ENCODE measurements around the gene PRUNE2. TPM values are rescaled to one million over a fixed set of nuclear protein-coding genes. Genes with fewer than 3 reads are reported as not detected.

The PRUNE2 gene
- polyA plus RNA-seq, 1 of the 3 experiments (the other 2 are of a cell fraction) = 13.0 TPM

GRCh38 chr9:76912636-76913275 lies 6.8 kb upstream of the PRUNE2 start:
- Histone ChIP-seq H4K20me1 (ENCODE audit: insufficient read depth) (no peaks in the 10 kb centered on the region), H3K36me3 (replicated peaks in 1 of 2; ENCODE audit: control insufficient read depth in 1 of 2, insufficient read depth in 2 of 2, low read length in 1 of 2) (no peaks in the 10 kb centered on the region), H3K4me1 (ENCODE audit: control insufficient read depth in 1 of 2, insufficient read depth in 2 of 2, low read depth in 1 of 2, low read length in 1 of 2) (no peaks in the 10 kb centered on the region), H3K79me2 (ENCODE audit: insufficient read depth) (no peaks in the 10 kb centered on the region), H3K4me2 (0 out of 2 replicates have a peak overlapping the region, but pooled peaks have one; percentile 25), H3K27me3 (ENCODE audit: insufficient read depth) (peaks cover 8% of the 10 kb centered on the region), H3K9me2 (no peaks in the 10 kb centered on the region), H3K9ac (no peak overlapping the region), H3K27ac (ENCODE audit: low read depth in 2 of 2, low read length in 1 of 2) (peak overlapping the region in 1 of 2 experiments; percentile 62; a peak in 2 of 4 replicates), H3F3A (replicated peaks; ENCODE audit: insufficient read depth) (peaks cover 7% of the 10 kb centered on the region), H3K9me3 (no peaks in the 10 kb centered on the region), H3K4me3 (ENCODE audit: low read depth in 2 of 2, low read length in 1 of 2) (no peak overlapping the region), H2AFZ (ENCODE audit: low read depth) (no peak overlapping the region)
- whole genome bisulfite sequencing (ENCODE audit: low lambda C conversion rate) = 7% methylated on average over 6 of the region's 6 CpGs
- ChIA-PET CTCF (no interaction called here), POLR2A (no interaction called here)
- TF ChIP-seq FOXJ3 (CRISPR knock-in tag; IDR thresholded peaks at IDR 0.05) = no peak
- no peak for TF ChIP-seq RFX5 (IDR thresholded peaks at IDR 0.05; ENCODE audit: low read length)
- peak; percentile 70 for TF ChIP-seq TCF12 (IDR thresholded peaks at IDR 0.05)
- no peak for TF ChIP-seq IRF3 (IDR thresholded peaks at IDR 0.05; ENCODE audit: low read depth, low read length)
- peak; percentile 70 for TF ChIP-seq JUND (IDR thresholded peaks at IDR 0.05)
- peak in 1 of 2 experiments; percentile 54; a peak in 1 of 4 replicates for TF ChIP-seq EP300 (IDR thresholded peaks at IDR 0.05; ENCODE audit: borderline replicate concordance in 1 of 2, low read depth in 1 of 2, low read length in 1 of 2)
- no peak for TF ChIP-seq ZBTB33 (IDR thresholded peaks at IDR 0.05; ENCODE audit: borderline replicate concordance, low read depth)
- no peak for TF ChIP-seq TEAD4 (IDR thresholded peaks at IDR 0.05; ENCODE audit: borderline replicate concordance, insufficient read depth)
- peak; percentile 49; the same call in 1 of the 2 replicates for TF ChIP-seq FOSL2 (IDR thresholded peaks at IDR 0.05; ENCODE audit: borderline replicate concordance, low read depth)
- TF ChIP-seq PBX3 (IDR thresholded peaks at IDR 0.05) = peak; percentile 94
- TF ChIP-seq RXRA (IDR thresholded peaks at IDR 0.05; ENCODE audit: borderline replicate concordance, low read depth) = no peak
- no peak for TF ChIP-seq CTCF (IDR thresholded peaks at IDR 0.05)
- TF ChIP-seq YY1 (IDR thresholded peaks at IDR 0.05; ENCODE audit: low read depth) = no peak
- no peak for TF ChIP-seq RCOR1 (IDR thresholded peaks at IDR 0.05; ENCODE audit: low read length)
- DNase-seq = no peak
